Measurements from ENCODE around the gene MLF2.

The MLF2 gene

DNA sequence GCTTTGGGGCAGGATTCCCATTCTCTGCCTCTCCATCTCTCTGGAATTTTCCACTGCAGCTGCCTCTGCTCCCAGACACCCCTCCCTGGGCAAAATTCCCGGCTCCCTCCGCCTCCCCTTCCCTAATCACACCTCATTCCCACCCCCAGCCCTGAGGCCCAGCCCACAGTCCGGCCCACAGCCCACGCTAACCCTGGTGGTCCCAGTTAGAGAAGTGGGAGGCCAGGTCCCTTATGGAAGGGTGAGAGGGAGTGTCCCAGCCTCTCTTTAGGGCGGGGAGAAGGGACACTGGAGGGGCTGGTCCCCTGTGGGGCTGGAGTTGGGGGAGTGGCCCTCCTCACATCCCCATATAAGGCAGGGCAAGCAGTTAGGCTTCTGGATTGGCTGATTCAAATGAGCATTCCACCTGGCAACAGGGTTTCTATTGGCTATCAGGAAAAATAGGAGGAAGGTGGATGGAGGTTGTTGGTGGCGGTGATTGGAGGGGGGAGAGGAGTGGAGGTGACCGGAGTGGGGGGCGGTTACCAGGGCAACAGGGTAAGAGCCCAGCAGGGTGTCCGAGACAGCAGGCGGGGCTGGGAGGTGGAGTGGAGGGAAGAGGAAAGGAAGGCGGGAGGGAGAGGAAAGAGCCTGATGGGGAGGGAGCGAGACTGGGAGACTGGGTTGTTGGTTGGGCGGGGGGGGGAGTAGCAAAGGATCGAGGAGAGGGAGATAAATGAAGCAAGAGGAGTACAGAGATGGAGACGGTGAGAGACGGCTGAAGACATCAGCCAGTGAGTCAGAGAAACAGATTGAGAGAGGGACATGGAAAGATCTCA, 11.3 kb upstream of the MLF2 start:
- DNase-seq = peak; percentile 99
- Histone ChIP-seq H3K4me3 (ENCODE audit: low read depth, low read length) (peak overlapping the region; percentile 29), H3K27me3 (replicated peaks) (no peaks in the 10 kb centered on the region), H3K27ac (peak overlapping the region; percentile 79), H3K36me3 (replicated peaks) (peaks cover under 1% of the 10 kb centered on the region)
- TF ChIP-seq, protein P1, sequence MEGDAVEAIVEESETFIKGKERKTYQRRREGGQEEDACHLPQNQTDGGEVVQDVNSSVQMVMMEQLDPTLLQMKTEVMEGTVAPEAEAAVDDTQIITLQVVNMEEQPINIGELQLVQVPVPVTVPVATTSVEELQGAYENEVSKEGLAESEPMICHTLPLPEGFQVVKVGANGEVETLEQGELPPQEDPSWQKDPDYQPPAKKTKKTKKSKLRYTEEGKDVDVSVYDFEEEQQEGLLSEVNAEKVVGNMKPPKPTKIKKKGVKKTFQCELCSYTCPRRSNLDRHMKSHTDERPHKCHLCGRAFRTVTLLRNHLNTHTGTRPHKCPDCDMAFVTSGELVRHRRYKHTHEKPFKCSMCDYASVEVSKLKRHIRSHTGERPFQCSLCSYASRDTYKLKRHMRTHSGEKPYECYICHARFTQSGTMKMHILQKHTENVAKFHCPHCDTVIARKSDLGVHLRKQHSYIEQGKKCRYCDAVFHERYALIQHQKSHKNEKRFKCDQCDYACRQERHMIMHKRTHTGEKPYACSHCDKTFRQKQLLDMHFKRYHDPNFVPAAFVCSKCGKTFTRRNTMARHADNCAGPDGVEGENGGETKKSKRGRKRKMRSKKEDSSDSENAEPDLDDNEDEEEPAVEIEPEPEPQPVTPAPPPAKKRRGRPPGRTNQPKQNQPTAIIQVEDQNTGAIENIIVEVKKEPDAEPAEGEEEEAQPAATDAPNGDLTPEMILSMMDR (IDR thresholded peaks at IDR 0.05; ENCODE audit: low read depth, low read length, missing control alignments) = no peak
- in situ Hi-C loops (cut with HindIII; ENCODE audit: low pct_ligation_motif_present, low sequenced_read_pairs) = no loop called here

DNA sequence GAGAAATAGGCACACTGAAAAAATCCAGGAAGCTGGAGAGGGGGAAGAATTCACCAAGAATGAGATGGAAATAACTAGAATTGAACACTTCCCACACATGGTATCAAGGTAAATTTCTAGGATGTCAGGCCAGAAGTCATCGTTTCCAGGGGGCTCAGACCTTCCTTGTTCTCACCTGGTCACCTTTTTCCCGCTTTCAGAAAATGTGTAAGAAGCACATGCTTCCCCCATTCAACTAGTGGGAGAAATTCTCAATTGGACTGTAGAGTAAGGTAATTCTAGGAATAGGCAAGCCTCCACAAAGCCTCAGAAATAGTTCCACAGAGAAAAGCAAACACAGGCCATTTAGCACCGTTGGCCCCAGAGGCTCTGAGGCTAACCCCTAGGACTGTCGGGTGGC, 10.4 kb upstream of the MLF2 start:
- in situ Hi-C loops (cut with HindIII; ENCODE audit: low pct_ligation_motif_present, low sequenced_read_pairs) = no loop called here
- no peak for DNase-seq
- Histone ChIP-seq H3K27ac (peak overlapping the region; percentile 79), H3K27me3 (replicated peaks) (no peaks in the 10 kb centered on the region), H3K36me3 (replicated peaks) (no peaks in the 10 kb centered on the region), H3K4me3 (ENCODE audit: low read depth, low read length) (peak overlapping the region; percentile 9)
- TF ChIP-seq, protein P1 (IDR thresholded peaks at IDR 0.05; ENCODE audit: low read depth, low read length, missing control alignments) = no peak

DNA sequence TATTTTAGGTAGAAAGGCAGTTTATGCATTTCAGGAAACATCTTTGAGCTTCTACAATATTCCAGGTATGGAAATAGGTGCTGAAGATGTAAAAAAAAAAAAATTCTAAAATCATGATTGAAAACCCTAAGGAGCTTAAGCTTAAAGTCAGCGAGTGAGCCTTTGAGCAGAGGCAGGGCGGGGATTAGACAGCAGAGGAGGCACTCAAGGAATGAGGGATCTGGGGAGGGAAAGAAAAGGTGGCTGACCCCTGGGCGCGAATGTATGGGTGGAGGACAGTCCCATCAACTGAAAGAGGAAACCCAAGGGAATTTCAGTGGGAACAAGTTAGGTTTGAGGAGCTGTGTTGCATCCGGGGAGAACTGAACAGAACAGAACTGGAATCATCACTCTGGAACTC, 6.8 kb upstream of the MLF2 start:
- H3K27ac ChIP-seq = no peak overlapping the region
- in situ Hi-C loops (cut with HindIII; ENCODE audit: low pct_ligation_motif_present, low sequenced_read_pairs) = no loop called here
- H3K27me3 ChIP-seq (replicated peaks) = no peaks in the 10 kb centered on the region
- no peak for DNase-seq
- TF ChIP-seq, protein P1 (IDR thresholded peaks at IDR 0.05; ENCODE audit: low read depth, low read length, missing control alignments) = no peak
- H3K4me3 ChIP-seq (ENCODE audit: low read depth, low read length) = no peak overlapping the region
- no peaks in the 10 kb centered on the region for H3K36me3 ChIP-seq (replicated peaks)

DNA sequence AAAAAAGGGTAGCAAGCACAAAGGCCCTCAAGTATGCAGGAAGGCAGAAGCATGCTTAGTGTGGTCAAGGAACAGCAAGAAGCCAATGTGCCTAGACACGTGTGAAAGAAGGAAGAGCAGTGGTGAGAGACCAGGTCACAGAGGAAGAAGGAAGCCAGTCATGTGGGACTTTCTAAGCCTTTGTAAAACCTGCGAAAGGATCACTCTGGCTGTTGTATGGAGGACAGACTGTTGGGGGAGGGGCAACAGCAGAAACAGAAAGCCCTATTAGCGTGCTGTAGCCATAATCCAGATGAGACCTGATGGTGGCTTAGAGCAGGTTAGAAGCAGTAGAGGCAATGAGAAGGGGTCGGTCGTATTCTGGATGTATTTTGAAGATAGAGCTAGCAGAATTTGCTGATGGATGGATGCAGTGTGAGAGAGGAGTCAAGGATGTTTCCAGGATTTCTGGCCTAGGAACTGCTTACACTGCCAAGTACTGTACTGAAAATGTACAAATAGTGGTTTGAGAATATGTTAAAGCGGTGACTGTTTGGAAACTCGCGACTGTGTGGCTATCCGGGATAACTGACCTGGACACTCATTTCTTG, 5.7 kb upstream of the MLF2 start:
- in situ Hi-C loops (cut with HindIII; ENCODE audit: low pct_ligation_motif_present, low sequenced_read_pairs) = no loop called here
- TF ChIP-seq, protein P1 (IDR thresholded peaks at IDR 0.05; ENCODE audit: low read depth, low read length, missing control alignments) = no peak
- Histone ChIP-seq H3K27ac (no peak overlapping the region), H3K27me3 (replicated peaks) (no peaks in the 10 kb centered on the region), H3K4me3 (ENCODE audit: low read depth, low read length) (no peak overlapping the region), H3K36me3 (replicated peaks) (no peaks in the 10 kb centered on the region)
- no peak for DNase-seq

DNA sequence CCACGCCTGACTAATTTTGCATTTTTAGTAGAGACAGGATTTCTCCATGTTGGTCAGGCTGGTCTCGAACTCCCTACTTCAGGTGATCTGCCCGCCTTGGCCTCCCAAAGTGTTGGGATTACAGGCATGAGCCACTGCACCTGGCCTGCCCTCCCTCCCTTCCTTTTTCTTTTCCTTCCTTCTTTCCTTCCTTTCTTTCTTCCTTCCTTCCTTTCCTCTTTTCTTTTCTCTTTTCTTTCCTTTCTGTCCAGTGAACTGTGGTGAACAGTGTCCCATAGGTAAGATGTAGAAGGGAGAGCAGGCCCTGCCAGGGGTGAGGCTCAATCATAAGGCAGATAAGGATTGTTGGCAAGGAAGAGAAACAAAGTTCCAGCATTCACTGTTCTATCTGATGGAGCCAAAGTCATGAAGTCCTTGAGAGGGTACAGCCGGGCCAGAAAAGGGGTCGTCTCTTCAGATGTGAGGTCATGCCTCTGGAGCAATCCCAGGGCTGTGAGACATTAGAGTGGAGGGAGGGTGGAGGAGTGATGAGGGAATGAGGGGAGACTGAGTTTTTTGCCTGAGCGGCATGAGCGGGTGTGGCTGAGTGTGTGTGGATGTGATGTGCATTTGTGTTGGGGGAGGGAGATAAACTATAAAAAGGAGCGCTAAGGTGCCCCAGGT, 4.2 kb upstream of the MLF2 start:
- H3K36me3 ChIP-seq (replicated peaks) = no peaks in the 10 kb centered on the region
- H3K4me3 ChIP-seq (ENCODE audit: low read depth, low read length) = no peak overlapping the region
- H3K27ac ChIP-seq = no peak overlapping the region
- DNase-seq = no peak
- in situ Hi-C loops (cut with HindIII; ENCODE audit: low pct_ligation_motif_present, low sequenced_read_pairs) = no loop called here
- no peaks in the 10 kb centered on the region for H3K27me3 ChIP-seq (replicated peaks)
- TF ChIP-seq, protein P1 (IDR thresholded peaks at IDR 0.05; ENCODE audit: low read depth, low read length, missing control alignments) = no peak
